Measurements from ENCODE around the gene NELL2.

GRCh38 chr12:44819884-44820283, 56.2 kb downstream of the NELL2 start:
- TF ChIP-seq, protein P1, sequence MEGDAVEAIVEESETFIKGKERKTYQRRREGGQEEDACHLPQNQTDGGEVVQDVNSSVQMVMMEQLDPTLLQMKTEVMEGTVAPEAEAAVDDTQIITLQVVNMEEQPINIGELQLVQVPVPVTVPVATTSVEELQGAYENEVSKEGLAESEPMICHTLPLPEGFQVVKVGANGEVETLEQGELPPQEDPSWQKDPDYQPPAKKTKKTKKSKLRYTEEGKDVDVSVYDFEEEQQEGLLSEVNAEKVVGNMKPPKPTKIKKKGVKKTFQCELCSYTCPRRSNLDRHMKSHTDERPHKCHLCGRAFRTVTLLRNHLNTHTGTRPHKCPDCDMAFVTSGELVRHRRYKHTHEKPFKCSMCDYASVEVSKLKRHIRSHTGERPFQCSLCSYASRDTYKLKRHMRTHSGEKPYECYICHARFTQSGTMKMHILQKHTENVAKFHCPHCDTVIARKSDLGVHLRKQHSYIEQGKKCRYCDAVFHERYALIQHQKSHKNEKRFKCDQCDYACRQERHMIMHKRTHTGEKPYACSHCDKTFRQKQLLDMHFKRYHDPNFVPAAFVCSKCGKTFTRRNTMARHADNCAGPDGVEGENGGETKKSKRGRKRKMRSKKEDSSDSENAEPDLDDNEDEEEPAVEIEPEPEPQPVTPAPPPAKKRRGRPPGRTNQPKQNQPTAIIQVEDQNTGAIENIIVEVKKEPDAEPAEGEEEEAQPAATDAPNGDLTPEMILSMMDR (IDR thresholded peaks at IDR 0.05; ENCODE audit: low read depth, low read length, missing input control): no peak
- TF ChIP-seq MAX (IDR thresholded peaks at IDR 0.05) (no peak), GABPA (IDR thresholded peaks at IDR 0.05 in 1 of 2, conservative IDR thresholded peaks at IDR 0.05 in 1 of 2) (no peak), FOXA1 (IDR thresholded peaks at IDR 0.05) (no peak), TAF1 (conservative IDR thresholded peaks at IDR 0.05) (no peak), SP1 (IDR thresholded peaks at IDR 0.05) (no peak), RAD21 (IDR thresholded peaks at IDR 0.05) (no peak), YY1 (IDR thresholded peaks at IDR 0.05) (no peak)
- TF ChIP-seq, protein P2, sequence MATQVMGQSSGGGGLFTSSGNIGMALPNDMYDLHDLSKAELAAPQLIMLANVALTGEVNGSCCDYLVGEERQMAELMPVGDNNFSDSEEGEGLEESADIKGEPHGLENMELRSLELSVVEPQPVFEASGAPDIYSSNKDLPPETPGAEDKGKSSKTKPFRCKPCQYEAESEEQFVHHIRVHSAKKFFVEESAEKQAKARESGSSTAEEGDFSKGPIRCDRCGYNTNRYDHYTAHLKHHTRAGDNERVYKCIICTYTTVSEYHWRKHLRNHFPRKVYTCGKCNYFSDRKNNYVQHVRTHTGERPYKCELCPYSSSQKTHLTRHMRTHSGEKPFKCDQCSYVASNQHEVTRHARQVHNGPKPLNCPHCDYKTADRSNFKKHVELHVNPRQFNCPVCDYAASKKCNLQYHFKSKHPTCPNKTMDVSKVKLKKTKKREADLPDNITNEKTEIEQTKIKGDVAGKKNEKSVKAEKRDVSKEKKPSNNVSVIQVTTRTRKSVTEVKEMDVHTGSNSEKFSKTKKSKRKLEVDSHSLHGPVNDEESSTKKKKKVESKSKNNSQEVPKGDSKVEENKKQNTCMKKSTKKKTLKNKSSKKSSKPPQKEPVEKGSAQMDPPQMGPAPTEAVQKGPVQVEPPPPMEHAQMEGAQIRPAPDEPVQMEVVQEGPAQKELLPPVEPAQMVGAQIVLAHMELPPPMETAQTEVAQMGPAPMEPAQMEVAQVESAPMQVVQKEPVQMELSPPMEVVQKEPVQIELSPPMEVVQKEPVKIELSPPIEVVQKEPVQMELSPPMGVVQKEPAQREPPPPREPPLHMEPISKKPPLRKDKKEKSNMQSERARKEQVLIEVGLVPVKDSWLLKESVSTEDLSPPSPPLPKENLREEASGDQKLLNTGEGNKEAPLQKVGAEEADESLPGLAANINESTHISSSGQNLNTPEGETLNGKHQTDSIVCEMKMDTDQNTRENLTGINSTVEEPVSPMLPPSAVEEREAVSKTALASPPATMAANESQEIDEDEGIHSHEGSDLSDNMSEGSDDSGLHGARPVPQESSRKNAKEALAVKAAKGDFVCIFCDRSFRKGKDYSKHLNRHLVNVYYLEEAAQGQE (IDR thresholded peaks at IDR 0.05): no peak
- TF ChIP-seq, protein P3, sequence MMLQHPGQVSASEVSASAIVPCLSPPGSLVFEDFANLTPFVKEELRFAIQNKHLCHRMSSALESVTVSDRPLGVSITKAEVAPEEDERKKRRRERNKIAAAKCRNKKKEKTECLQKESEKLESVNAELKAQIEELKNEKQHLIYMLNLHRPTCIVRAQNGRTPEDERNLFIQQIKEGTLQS (IDR thresholded peaks at IDR 0.05): no peak

Data from liver (tissue), 3 donors.